ENCODE measurements around the gene SLN.
"Not testable (repeated sequence)": the region's sequence is repeated elsewhere in the genome, so short reads cannot be mapped to it uniquely, and the experiment has no call there.

Gene SLN

GRCh38 chr11:107711861-107712755, at the start of gene SLN:
Gene SLN (minus strand): TSS chr11:107712056.
- no peak for DNase-seq (ENCODE audit: low read depth in 2 of 2)

GRCh38 chr11:107758719-107759355, 47.0 kb upstream of the SLN start:
- not testable (repeated sequence) for DNase-seq (ENCODE audit: low read depth in 2 of 2)

- DNase-seq (ENCODE audit: low read depth in 2 of 2), result no peak
These were observed 45.8 kb upstream of the SLN start for GRCh38 chr11:107757661-107758060.

GRCh38 chr11:107756553-107756952, 44.7 kb upstream of the SLN start:
- DNase-seq (ENCODE audit: low read depth in 2 of 2), result no peak

GRCh38 chr11:107752949-107753822, 41.3 kb upstream of the SLN start:
- DNase-seq (ENCODE audit: low read depth in 2 of 2), result no peak

GRCh38 chr11:107752508-107752907, 40.7 kb upstream of the SLN start:
- DNase-seq (ENCODE audit: low read depth in 2 of 2), result no peak

GRCh38 chr11:107751082-107751481, 39.2 kb upstream of the SLN start:
- no peak for DNase-seq (ENCODE audit: low read depth in 2 of 2)

- DNase-seq (ENCODE audit: low read depth in 2 of 2), result no peak
These were observed 38.5 kb upstream of the SLN start for GRCh38 chr11:107750313-107750712.

GRCh38 chr11:107747622-107748021, 35.8 kb upstream of the SLN start:
- no peak for DNase-seq (ENCODE audit: low read depth in 2 of 2)

GRCh38 chr11:107744736-107745135, 32.9 kb upstream of the SLN start:
- DNase-seq (ENCODE audit: low read depth in 2 of 2), result no peak

GRCh38 chr11:107743191-107743590, 31.3 kb upstream of the SLN start:
- DNase-seq (ENCODE audit: low read depth in 2 of 2), result no peak

- DNase-seq (ENCODE audit: low read depth in 2 of 2), result no peak
These were observed 29.4 kb upstream of the SLN start for GRCh38 chr11:107741044-107741823.

- no peak for DNase-seq (ENCODE audit: low read depth in 2 of 2)
These were observed 28.4 kb upstream of the SLN start for GRCh38 chr11:107740271-107740670.

- DNase-seq (ENCODE audit: low read depth in 2 of 2), result no peak
These were observed 24.7 kb upstream of the SLN start for GRCh38 chr11:107736546-107736945.

GRCh38 chr11:107733518-107733917, 21.7 kb upstream of the SLN start:
- DNase-seq (ENCODE audit: low read depth in 2 of 2), result no peak

GRCh38 chr11:107732689-107733051, 20.8 kb upstream of the SLN start:
- no peak for DNase-seq (ENCODE audit: low read depth in 2 of 2)

GRCh38 chr11:107731941-107732688, 20.3 kb upstream of the SLN start:
- no peak for DNase-seq (ENCODE audit: low read depth in 2 of 2)

GRCh38 chr11:107722662-107723061, 10.8 kb upstream of the SLN start:
- DNase-seq (ENCODE audit: low read depth in 2 of 2), result no peak

GRCh38 chr11:107721207-107721606, 9.4 kb upstream of the SLN start:
- DNase-seq (ENCODE audit: low read depth in 2 of 2), result no peak

- no peak for DNase-seq (ENCODE audit: low read depth in 2 of 2)
These were observed 8.5 kb upstream of the SLN start for GRCh38 chr11:107720303-107720774.

All from stimulated activated CD8-positive, alpha-beta memory T cell treated with anti-CD3 and anti-CD28 coated beads, Interleukin-2, amount 100 ng/mL, for 48 hours (primary cell).